Activated CD4-positive, alpha-beta memory T cell treated with anti-CD3 and anti-CD28 coated beads, Interleukin-2, amount 10 ng/mL, durations not matched to agents 7 days and 5 days (primary cell): ENCODE measurements around the gene AMELX. TPM values are rescaled to one million over a fixed set of nuclear protein-coding genes. Genes with fewer than 3 reads are reported as not detected.

ENCODE experiments used
- CTCF ChIA-PET: fragments of 350-600 bp; sonication (Branson Sonifier 250); formaldehyde crosslinking; loops from one replicate; lab custom pipeline; 2021; ENCODE audit warnings: antibody characterized with exemption, inconsistent platforms; lab: Charles Lee
- POLR2A ChIA-PET: fragments of 350-600 bp; sonication (Branson Sonifier 250); formaldehyde crosslinking; loops from one replicate; lab custom pipeline; 2021; ENCODE audit warnings: antibody characterized with exemption; lab: Charles Lee
- DNase-seq: peaks from one replicate; pipeline ENCODE4 v3.0.0-alpha.2; 2020
- H3K27ac Mint-ChIP-seq: one replicate; pipeline ENCODE4 v1.8.0; 2021; ENCODE audit warnings: mild to moderate bottlenecking, mixed read lengths
- H3K27me3 Mint-ChIP-seq: one replicate; pipeline ENCODE4 v1.8.0; 2021; ENCODE audit warnings: mixed read lengths
- H3K36me3 Mint-ChIP-seq: one replicate; pipeline ENCODE4 v1.8.0; 2021; ENCODE audit warnings: low read depth, mixed read lengths
- H3K4me1 Mint-ChIP-seq: one replicate; pipeline ENCODE4 v1.8.0; 2021; ENCODE audit warnings: mixed read lengths
- H3K4me3 Mint-ChIP-seq: one replicate; pipeline ENCODE4 v1.8.0; 2021; ENCODE audit warnings: mild to moderate bottlenecking, mixed read lengths
- H3K9me3 Mint-ChIP-seq: one replicate; pipeline ENCODE4 v1.8.0; 2021; ENCODE audit warnings: mixed read lengths
- total RNA-seq, 2 experiments: library from RNA; stranded (reverse); gene quantifications; one replicate each; pipeline ENCODE4 v1.2.3, GENCODE V29; 2021

The AMELX gene
- total RNA-seq, 2 experiments from 2014 or later = not detected

DNA sequence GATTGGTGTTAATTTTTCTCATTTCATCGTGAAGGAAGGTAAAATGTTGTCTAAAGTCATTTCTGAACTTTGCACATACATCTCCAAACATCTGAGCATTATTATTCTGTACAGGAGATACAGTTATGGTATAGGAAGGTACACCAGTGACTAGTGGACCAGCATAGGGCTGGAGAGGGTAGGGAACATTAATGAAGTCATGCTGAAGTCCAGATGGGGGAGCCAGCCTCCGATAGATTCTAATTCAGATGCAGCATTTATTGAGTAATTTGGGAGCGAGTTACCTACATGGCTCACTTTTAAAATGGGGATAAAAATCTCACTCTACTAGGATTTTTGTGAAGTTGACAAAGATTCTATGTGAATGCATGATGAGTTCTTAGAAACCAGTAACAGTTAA lies 34.9 kb downstream of the AMELX start:
- Mint-ChIP-seq H3K9me3 (no peaks in the 10 kb centered on the region), H3K27ac (no peak overlapping the region), H3K4me1 (no peaks in the 10 kb centered on the region), H3K4me3 (no peak overlapping the region), H3K36me3 (no peaks in the 10 kb centered on the region), H3K27me3 (no peaks in the 10 kb centered on the region)
- ChIA-PET POLR2A (no interaction called here), CTCF (no interaction called here)
- no peak for DNase-seq

DNA sequence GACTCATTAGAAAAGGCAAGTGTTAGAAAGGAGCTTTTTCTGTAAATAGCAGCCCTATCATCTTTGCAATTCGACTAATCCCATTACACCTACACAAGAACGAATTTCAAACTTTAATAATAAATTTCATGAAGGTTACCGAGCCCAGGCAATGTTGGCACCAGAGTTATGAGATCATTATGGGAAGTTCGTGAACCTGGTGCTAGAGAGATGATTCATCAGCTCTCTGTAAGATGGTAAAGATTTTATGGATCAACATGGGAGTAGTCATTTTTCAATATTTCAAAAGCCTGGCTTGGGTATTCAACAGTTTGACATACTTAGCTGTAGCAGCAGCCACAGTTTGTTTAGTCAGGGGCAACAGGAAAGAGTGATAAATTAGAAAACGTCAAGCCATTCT lies 35.8 kb downstream of the AMELX start:
- no peaks in the 10 kb centered on the region for H3K9me3 Mint-ChIP-seq
- ChIA-PET POLR2A (no interaction called here), CTCF (no interaction called here)
- H3K4me1 Mint-ChIP-seq = no peaks in the 10 kb centered on the region
- H3K27me3 Mint-ChIP-seq = no peaks in the 10 kb centered on the region
- no peak for DNase-seq
- H3K36me3 Mint-ChIP-seq = no peaks in the 10 kb centered on the region
- H3K4me3 Mint-ChIP-seq = no peak overlapping the region
- no peak overlapping the region for H3K27ac Mint-ChIP-seq

DNA sequence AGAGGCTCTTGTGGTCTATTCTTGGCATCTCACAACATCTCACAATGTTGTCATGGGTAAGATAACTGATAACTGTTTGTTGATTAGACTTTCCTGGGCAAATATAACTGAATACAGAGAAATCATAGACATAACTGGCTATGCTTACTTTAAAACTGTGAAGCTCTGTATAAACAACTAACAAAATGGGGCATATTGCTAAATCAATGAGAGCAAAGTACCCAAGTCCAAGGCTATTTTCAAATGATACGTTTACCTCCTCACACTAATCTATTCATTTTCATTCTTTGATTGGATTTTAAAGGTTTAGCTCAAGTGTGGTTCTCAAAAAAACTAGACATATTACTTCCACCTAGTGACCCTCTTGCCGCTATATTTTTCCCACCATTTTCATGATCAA lies 38.6 kb downstream of the AMELX start:
- Mint-ChIP-seq H3K4me3 (no peak overlapping the region), H3K4me1 (no peaks in the 10 kb centered on the region), H3K27me3 (no peaks in the 10 kb centered on the region), H3K36me3 (no peaks in the 10 kb centered on the region), H3K27ac (no peak overlapping the region), H3K9me3 (no peaks in the 10 kb centered on the region)
- ChIA-PET POLR2A (no interaction called here), CTCF (no interaction called here)
- DNase-seq = no peak

DNA sequence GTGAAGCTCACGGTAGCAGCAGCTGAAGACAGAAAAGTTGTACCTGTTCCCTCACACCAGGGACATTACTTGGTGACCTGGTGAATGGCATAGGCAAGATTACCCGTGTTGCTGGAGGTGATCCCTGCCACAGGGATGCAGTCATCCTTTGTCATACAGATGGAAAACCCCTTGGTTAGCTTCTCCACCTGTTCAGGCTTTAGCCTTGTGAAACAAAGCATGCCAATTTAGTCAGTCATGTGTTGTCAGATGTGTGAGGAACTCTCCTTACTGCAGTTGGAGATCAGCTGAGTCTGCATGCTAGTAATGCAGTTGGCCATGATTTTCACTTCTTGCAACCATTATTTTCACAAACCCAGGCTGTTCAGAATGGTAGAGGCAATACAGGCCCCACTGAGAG lies 41.0 kb downstream of the AMELX start:
- H3K36me3 Mint-ChIP-seq = no peaks in the 10 kb centered on the region
- H3K27me3 Mint-ChIP-seq = no peaks in the 10 kb centered on the region
- no peak for DNase-seq
- no peaks in the 10 kb centered on the region for H3K4me1 Mint-ChIP-seq
- H3K27ac Mint-ChIP-seq = no peak overlapping the region
- POLR2A ChIA-PET = no interaction called here
- CTCF ChIA-PET = no interaction called here
- no peaks in the 10 kb centered on the region for H3K9me3 Mint-ChIP-seq
- no peak overlapping the region for H3K4me3 Mint-ChIP-seq

DNA sequence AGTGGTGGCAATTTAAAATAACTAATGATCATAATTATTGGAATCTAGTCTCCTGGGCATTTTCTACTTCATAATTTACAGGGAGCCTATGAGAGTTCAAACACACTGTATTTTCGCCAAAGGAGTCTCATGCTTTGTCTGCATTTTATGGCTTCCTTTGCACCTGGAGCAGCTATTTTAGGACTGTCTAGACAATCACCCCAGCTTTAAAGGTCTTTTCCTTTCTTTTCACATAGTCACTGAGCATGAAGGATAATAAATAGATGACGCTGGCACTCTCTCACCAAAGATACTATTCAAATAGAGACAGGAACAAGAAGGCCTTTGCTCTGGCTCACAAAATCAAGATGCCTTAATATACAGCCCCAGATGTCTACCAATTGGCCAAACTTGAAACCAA lies 43.0 kb downstream of the AMELX start:
- no peaks in the 10 kb centered on the region for H3K27me3 Mint-ChIP-seq
- H3K9me3 Mint-ChIP-seq = no peaks in the 10 kb centered on the region
- no peak for DNase-seq
- H3K27ac Mint-ChIP-seq = no peak overlapping the region
- ChIA-PET CTCF (no interaction called here), POLR2A (no interaction called here)
- no peaks in the 10 kb centered on the region for H3K36me3 Mint-ChIP-seq
- no peaks in the 10 kb centered on the region for H3K4me1 Mint-ChIP-seq
- no peak overlapping the region for H3K4me3 Mint-ChIP-seq

DNA sequence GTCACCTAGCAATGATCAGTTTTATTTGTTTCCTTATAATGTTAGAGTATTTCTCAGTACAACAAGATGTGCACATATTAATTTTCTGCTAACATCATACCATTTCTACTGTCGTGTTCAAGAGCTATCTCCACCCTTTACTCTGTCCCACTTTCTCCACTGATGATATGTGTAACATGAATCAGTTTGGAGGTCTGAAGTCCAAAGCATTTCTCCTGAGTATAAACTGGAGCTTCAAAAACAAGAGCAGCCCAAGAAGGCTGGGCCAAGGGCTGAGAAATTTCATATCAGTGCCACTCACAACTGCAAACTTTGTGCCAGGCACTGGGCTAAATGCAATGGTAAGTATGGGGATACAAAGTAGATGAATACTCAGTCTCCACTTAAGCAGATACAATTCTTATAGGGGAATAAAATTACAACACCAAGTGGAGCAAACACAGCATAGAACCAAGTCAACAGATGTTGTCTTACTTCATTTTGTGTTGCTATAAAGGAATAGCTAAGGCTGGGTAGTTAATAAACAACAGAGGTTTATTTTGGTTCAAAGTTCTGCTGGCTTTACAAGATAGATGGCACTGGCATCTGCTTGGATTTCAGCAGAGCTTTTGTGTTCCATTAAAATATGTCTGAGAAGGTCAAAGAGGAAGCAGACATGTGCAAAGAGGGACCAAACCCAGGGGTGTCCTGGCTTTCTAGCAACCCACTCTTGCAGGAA lies 44.2 kb downstream of the AMELX start:
- Mint-ChIP-seq H3K4me3 (no peak overlapping the region), H3K27ac (no peak overlapping the region), H3K9me3 (no peaks in the 10 kb centered on the region), H3K27me3 (no peaks in the 10 kb centered on the region), H3K4me1 (no peaks in the 10 kb centered on the region), H3K36me3 (no peaks in the 10 kb centered on the region)
- CTCF ChIA-PET = no interaction called here
- DNase-seq = no peak
- POLR2A ChIA-PET = no interaction called here

DNA sequence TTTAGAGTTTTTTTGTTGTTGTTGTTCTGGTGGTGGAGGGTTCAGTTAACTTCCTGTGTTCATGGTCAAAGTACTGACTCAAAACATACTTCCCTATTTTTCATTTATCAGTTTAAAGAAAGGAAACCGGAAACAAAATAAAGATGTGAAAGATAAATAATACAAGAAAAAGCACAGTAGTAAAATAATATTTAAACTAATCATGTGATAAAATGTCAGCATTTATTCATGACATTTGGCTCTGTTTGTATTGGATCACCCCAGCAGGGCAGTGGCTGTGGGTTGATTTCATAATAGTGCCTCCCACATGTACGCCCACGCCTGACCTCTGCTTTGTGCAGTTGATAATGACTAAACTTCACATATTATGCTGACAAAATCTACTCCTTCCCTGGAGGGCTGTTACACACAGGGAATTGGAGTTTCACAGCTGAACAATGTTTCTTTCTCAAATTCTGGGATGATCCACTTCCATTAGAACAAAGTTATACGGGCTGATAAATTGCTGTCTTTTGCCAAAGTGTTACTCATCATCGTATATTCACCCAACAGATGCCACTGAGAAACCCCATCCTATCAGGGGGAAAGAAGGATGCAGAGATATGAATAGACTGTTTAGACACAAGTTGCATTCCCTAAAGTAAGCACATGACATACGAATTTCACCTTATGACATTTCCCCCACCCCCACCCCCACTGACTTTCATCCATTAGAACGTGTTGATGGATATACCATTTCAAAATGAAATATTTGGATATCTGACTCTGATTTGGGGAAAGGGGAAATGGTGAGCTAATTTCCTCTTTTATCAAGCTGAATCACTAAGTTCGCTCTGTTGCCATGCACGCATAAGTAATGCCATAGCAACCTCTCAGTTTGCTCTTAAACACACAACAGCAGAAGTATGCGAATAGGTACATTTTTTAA lies 48.3 kb downstream of the AMELX start:
- no peak overlapping the region for H3K27ac Mint-ChIP-seq
- H3K4me3 Mint-ChIP-seq = no peak overlapping the region
- POLR2A ChIA-PET = interaction anchor here (0.6 kb wide), 1 partner anchor 125 kb away, joined by 3 read pairs; no protein-coding TSS in a partner anchor
- no peak for DNase-seq
- no peaks in the 10 kb centered on the region for H3K9me3 Mint-ChIP-seq
- CTCF ChIA-PET = interaction anchor here (0.6 kb wide), 1 partner anchor 13 kb away, joined by 3 read pairs; no protein-coding TSS in a partner anchor
- H3K27me3 Mint-ChIP-seq = no peaks in the 10 kb centered on the region
- no peaks in the 10 kb centered on the region for H3K4me1 Mint-ChIP-seq
- H3K36me3 Mint-ChIP-seq = no peaks in the 10 kb centered on the region

DNA sequence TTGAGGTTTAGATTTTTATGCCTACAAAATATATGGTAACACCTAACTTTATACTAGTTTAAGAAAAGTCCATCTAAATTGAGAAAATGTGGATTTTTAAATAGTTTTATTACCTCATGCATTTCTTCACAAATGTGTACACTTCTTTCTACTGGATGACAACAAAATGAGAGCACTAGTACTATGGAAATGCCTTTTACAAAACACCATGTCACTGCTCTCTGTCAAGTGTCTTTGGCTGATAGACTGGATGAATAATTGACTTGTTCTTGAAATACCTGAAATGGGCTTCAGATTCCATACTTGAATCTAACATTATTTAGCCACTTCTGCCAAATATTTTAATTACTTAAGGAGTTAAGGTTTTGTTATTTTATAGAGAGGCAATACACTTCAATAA lies 49.5 kb downstream of the AMELX start:
- Mint-ChIP-seq H3K27ac (no peak overlapping the region), H3K36me3 (no peaks in the 10 kb centered on the region), H3K4me3 (no peak overlapping the region), H3K27me3 (no peaks in the 10 kb centered on the region), H3K9me3 (no peaks in the 10 kb centered on the region), H3K4me1 (no peaks in the 10 kb centered on the region)
- POLR2A ChIA-PET = no interaction called here
- CTCF ChIA-PET = no interaction called here
- DNase-seq = no peak

DNA sequence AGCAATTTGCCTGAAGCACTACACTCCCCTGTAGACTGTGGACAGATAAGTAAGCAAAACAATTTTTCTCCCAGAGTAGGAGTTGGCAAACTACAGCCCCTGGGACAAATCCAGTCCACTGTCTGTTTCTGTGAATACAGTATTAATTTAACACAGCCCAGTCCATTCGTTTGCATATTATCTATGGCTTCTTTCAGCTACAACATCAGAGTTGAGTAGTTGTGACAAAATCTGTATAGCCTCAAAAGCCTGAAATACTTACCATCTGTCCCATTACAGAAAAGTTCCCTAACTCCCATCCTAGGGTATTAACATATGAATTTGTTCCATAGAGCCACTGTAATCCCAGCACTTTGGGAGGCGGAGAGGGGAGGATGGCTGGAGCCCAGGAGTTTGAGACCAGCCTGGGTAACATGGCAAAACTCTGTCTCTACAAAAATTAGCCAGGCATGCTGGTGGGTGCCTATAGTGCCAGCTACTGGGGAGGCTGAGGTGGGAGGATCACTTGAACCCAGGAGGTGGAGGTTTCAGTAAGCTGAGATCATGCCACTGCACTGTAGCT lies 53.0 kb downstream of the AMELX start:
- no peaks in the 10 kb centered on the region for H3K9me3 Mint-ChIP-seq
- no peak overlapping the region for H3K27ac Mint-ChIP-seq
- POLR2A ChIA-PET = no interaction called here

DNA sequence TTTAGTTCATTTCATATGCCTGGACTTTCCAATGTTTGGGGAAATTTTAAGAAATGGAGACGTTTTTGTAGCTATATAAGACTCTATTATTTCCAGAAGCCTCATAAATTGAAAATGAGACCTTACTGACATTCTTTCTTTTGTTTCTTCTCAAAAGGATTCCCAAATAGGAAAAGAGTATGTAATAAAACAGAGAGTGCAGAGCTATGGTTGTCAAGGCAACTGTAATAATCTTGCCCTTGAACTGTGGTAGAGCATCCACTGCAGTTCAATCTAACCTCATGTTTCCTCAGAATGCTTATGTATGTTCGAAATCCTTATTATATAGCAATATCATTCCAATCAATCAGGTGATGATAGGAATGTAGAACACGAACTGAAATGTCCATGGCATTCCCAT lies 54.1 kb downstream of the AMELX start:
- Mint-ChIP-seq H3K36me3 (no peaks in the 10 kb centered on the region), H3K4me1 (no peaks in the 10 kb centered on the region), H3K27ac (no peak overlapping the region), H3K9me3 (no peaks in the 10 kb centered on the region), H3K27me3 (no peaks in the 10 kb centered on the region), H3K4me3 (no peak overlapping the region)
- CTCF ChIA-PET = no interaction called here
- POLR2A ChIA-PET = no interaction called here
- no peak for DNase-seq

More for the DNA sequence above, 53.0 kb downstream of the AMELX start:
- Mint-ChIP-seq H3K27me3 (no peaks in the 10 kb centered on the region), H3K36me3 (no peaks in the 10 kb centered on the region), H3K4me1 (no peaks in the 10 kb centered on the region), H3K4me3 (no peak overlapping the region)
- CTCF ChIA-PET = no interaction called here
- DNase-seq = no peak

DNA sequence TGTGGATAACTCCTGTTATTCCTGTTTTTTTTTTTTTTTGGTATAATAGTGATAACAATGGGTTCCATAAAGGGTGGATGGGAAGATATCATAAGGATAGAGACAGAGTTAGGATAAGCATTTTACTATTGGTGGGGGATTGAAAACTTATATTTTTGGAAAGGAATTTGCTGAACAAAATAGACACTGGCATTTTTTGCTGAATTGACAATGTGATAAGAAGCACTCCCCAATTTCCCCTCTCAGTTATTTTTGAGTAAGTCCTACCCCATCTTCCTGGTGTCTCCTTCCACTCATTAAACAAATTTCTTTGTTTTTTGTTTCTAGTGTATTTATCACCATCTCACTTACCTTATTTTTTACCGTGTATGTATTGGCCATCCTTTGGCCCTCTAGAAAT lies 55.8 kb downstream of the AMELX start:
- Mint-ChIP-seq H3K9me3 (no peaks in the 10 kb centered on the region), H3K4me1 (no peaks in the 10 kb centered on the region), H3K36me3 (no peaks in the 10 kb centered on the region), H3K27me3 (no peaks in the 10 kb centered on the region), H3K27ac (no peak overlapping the region), H3K4me3 (no peak overlapping the region)
- CTCF ChIA-PET = no interaction called here
- POLR2A ChIA-PET = no interaction called here
- DNase-seq = no peak

DNA sequence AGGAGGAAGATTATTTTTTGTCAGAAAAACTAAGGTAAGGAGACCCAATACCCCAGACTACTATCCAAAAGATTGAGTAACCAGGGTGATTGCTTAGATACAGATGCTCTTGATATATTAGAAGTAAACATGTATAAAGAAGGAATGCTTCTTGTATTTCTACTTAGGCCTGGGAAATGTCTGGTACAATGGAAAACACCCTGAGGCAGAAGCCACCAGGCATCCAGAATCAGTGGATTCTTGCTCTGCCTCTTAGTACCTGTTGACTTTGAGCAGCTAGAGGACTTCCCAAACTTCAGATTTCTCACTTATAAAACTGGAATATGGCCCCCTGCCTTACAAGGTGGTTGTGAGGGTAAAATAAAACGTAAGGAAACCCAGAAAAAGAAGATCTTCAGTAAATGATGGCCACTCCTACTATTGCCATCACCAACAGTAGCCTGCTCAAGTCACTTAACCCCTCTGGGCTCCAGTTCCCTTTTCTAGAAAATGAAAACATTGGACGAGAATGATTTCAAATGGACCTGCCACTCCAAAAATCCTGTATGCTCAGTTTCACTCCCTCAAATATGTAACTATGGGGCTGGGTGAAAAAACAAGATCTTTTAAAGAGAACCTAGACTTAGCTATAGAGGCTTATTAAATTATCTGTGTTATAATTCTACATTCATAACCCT lies 56.6 kb downstream of the AMELX start:
- H3K27me3 Mint-ChIP-seq = no peaks in the 10 kb centered on the region
- ChIA-PET POLR2A (no interaction called here), CTCF (no interaction called here)
- H3K9me3 Mint-ChIP-seq = no peaks in the 10 kb centered on the region
- H3K36me3 Mint-ChIP-seq = no peaks in the 10 kb centered on the region
- no peak for DNase-seq
- no peaks in the 10 kb centered on the region for H3K4me1 Mint-ChIP-seq
- no peak overlapping the region for H3K4me3 Mint-ChIP-seq
- no peak overlapping the region for H3K27ac Mint-ChIP-seq
